HL-60 (cell line): ENCODE results near the gene EDIL3.

Experiments used
- DNase-seq, 2 experiments: peaks; one replicate each; pipeline ENCODE4 v3.0.0-alpha.2; 2010 to 2020; ENCODE audit warnings: low read depth in 1 of 2, low spot score in 1 of 2
- H3K27ac ChIP-seq: fragments of 250-450 bp; sonication (Bioruptor Pico); replicated peaks from 2 replicates; pipeline ENCODE4 v1.5.1; 2020; ENCODE audit warnings: mild to moderate bottlenecking, moderate library complexity
- H3K27me3 ChIP-seq: fragments of 250-450 bp; sonication (Bioruptor Pico); 2 replicates; pipeline ENCODE4 v1.5.1; 2021; ENCODE audit warnings: mild to moderate bottlenecking, moderate library complexity; ENCODE audit not compliant: insufficient read depth, poor library complexity, severe bottlenecking
- H3K4me3 ChIP-seq: replicated peaks from 2 replicates; pipeline ENCODE4 v1.5.1; 2011; ENCODE audit warnings: mild to moderate bottlenecking, control low read depth, low read length; ENCODE audit not compliant: insufficient read depth
- GABPA ChIP-seq: IDR thresholded peaks from 2 replicates; pipeline ENCODE4 v1.6.1; 2012; ENCODE audit warnings: low read depth
- POLR2AphosphoS5 ChIP-seq: IDR thresholded peaks from 2 replicates; pipeline ENCODE4 v1.6.1; 2012; ENCODE audit warnings: low read depth
- SPI1 ChIP-seq: IDR thresholded peaks from 2 replicates; pipeline ENCODE4 v1.6.1; 2012; ENCODE audit warnings: low read depth, mild to moderate bottlenecking, borderline replicate concordance
- TF ChIP-seq, protein P1 (sequence below): IDR thresholded peaks from one replicate; pipeline ENCODE4 v1.5.1; 2011; ENCODE audit warnings: low read length, control low read depth, inconsistent platforms; ENCODE audit not compliant: insufficient read depth
- TF ChIP-seq, protein P2 (sequence below): IDR thresholded peaks from 2 replicates; pipeline ENCODE4 v1.6.1; 2012; ENCODE audit warnings: low read depth; ENCODE audit not compliant: insufficient replicate concordance

EDIL3 gene

DNA sequence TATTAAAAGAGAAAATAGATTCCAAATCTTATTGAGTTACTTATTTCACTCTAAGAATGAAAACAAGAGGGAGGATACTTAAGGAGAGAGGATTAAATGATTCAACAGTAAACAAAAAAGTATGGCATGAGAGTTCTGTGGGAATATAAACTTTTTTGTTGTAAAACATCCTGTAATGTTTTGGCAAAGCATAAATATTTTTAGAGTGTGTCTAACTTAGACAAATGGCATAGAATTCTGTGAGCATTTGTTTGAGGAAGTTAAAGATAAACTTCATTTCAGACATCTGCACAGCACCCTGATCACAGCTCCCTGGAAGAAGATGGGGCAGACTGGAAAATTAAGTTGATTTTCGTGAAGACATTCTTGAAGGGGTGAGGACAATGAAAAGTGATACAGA is 417.3 kb downstream of the EDIL3 start:
- TF ChIP-seq SPI1 (no peak), POLR2AphosphoS5 (no peak), GABPA (no peak)
- TF ChIP-seq, protein P1, sequence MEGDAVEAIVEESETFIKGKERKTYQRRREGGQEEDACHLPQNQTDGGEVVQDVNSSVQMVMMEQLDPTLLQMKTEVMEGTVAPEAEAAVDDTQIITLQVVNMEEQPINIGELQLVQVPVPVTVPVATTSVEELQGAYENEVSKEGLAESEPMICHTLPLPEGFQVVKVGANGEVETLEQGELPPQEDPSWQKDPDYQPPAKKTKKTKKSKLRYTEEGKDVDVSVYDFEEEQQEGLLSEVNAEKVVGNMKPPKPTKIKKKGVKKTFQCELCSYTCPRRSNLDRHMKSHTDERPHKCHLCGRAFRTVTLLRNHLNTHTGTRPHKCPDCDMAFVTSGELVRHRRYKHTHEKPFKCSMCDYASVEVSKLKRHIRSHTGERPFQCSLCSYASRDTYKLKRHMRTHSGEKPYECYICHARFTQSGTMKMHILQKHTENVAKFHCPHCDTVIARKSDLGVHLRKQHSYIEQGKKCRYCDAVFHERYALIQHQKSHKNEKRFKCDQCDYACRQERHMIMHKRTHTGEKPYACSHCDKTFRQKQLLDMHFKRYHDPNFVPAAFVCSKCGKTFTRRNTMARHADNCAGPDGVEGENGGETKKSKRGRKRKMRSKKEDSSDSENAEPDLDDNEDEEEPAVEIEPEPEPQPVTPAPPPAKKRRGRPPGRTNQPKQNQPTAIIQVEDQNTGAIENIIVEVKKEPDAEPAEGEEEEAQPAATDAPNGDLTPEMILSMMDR: no peak
- TF ChIP-seq, protein P2, sequence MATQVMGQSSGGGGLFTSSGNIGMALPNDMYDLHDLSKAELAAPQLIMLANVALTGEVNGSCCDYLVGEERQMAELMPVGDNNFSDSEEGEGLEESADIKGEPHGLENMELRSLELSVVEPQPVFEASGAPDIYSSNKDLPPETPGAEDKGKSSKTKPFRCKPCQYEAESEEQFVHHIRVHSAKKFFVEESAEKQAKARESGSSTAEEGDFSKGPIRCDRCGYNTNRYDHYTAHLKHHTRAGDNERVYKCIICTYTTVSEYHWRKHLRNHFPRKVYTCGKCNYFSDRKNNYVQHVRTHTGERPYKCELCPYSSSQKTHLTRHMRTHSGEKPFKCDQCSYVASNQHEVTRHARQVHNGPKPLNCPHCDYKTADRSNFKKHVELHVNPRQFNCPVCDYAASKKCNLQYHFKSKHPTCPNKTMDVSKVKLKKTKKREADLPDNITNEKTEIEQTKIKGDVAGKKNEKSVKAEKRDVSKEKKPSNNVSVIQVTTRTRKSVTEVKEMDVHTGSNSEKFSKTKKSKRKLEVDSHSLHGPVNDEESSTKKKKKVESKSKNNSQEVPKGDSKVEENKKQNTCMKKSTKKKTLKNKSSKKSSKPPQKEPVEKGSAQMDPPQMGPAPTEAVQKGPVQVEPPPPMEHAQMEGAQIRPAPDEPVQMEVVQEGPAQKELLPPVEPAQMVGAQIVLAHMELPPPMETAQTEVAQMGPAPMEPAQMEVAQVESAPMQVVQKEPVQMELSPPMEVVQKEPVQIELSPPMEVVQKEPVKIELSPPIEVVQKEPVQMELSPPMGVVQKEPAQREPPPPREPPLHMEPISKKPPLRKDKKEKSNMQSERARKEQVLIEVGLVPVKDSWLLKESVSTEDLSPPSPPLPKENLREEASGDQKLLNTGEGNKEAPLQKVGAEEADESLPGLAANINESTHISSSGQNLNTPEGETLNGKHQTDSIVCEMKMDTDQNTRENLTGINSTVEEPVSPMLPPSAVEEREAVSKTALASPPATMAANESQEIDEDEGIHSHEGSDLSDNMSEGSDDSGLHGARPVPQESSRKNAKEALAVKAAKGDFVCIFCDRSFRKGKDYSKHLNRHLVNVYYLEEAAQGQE: no peak
- DNase-seq: no peak
- H3K27ac ChIP-seq: no peak overlapping the region
- H3K27me3 ChIP-seq: no peaks in the 10 kb centered on the region
- no peak overlapping the region for H3K4me3 ChIP-seq

DNA sequence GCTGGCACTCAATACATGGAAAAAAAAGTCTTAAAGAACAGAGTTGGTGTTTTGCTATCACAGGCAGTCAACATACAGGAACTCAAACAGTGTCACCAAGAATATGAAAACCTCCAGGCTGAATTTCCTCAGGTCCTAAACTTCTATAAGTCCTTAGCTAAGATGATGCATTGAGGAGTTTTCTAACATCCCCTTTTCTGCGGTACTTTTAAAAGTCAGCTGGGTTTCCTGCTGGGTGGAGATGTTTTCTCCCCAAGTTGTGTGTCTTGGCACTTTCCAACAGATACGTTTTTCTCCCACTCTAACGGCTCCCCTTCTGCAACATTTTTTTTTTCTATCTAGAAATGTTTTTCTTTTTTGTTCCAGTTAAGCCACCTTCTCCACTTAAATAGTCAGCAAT is 419.2 kb downstream of the EDIL3 start:
- H3K4me3 ChIP-seq: no peak overlapping the region
- H3K27ac ChIP-seq: no peak overlapping the region
- no peaks in the 10 kb centered on the region for H3K27me3 ChIP-seq
- DNase-seq: peak in 1 of 2 experiments; percentile 1
- no peak for TF ChIP-seq SPI1
- TF ChIP-seq, protein P1: no peak
- TF ChIP-seq, protein P2: no peak
- no peak for TF ChIP-seq GABPA

DNA sequence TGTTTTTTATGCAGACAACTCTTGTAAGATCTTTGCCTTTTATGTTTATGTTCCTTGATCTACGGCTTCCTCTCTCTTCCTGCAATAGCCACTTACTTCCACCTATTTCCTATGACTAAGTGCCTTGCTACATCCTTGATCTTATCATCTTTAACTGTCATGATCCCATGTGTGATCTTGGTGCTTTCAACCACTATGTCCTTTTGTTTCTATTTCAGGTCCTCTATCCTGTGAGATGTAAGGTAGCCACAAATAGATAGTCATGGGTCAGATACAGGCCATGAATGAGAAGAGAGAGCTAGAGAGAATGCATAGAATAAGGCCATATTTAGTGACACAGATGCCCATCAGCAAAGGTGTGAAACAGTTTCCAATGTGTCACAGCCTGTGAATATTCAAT is 420.4 kb downstream of the EDIL3 start:
- Histone ChIP-seq H3K27ac (no peak overlapping the region), H3K4me3 (no peak overlapping the region), H3K27me3 (no peaks in the 10 kb centered on the region)
- TF ChIP-seq, protein P2: no peak
- TF ChIP-seq SPI1 (no peak), GABPA (no peak), POLR2AphosphoS5 (no peak)
- TF ChIP-seq, protein P1: no peak
- peak; percentile 1 to 22 for DNase-seq
